HG02884 (cell line): ENCODE measurements around the gene ERRFI1.
"Not testable (repeated sequence)": the region's sequence is repeated elsewhere in the genome, so short reads cannot be mapped to it uniquely, and the experiment has no call there.

Source experiments
- ATAC-seq: cut with Tn5 transposase; IDR thresholded peaks from one replicate; pipeline ENCODE4 v1.9.1; 2021; ENCODE audit warnings: mild to moderate bottlenecking, moderate library complexity; ENCODE audit not compliant: unreplicated experiment

ERRFI1 gene, protein sequence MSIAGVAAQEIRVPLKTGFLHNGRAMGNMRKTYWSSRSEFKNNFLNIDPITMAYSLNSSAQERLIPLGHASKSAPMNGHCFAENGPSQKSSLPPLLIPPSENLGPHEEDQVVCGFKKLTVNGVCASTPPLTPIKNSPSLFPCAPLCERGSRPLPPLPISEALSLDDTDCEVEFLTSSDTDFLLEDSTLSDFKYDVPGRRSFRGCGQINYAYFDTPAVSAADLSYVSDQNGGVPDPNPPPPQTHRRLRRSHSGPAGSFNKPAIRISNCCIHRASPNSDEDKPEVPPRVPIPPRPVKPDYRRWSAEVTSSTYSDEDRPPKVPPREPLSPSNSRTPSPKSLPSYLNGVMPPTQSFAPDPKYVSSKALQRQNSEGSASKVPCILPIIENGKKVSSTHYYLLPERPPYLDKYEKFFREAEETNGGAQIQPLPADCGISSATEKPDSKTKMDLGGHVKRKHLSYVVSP

DNA sequence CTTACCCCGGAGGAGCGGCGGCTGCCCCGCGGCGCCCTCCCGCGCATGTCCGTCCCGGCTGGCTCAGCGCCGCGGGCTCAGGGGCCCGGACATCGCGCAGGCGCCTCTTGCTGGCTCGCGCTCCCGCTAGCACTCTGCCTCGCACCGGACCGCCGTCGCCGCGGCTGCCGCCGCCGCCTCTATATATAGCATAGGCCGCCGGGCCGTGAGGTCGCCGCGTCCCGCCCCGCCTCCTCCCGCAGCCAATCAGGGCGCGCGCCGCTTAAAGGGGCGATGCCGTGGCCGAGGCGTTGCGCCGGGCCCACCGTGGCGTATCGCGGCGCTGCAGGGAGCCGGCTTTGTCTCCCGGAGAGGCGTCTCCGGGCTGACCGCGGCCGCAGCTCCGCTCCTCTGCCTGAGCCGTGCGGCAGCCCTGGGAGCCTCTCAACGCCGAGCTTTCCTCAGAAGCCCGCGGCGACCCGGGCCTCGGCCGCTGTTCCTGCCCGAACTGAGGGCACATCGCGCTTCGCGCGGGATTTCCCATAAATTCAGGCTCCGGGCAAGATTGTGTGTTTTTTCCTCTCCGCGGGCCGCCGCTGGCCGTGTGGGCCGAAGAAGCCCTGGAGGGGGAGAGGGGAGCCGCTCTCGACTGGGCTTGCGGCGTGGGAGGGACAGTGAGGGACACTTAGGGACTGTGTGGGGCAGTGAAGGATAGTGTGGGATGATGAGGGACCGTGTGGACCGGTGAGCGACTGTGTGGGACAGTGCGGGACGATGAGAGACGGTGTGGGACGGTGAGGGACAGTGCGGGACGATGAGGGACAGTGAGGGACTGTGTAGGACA lies at the start of gene ERRFI1:
ERRFI1 (minus strand) TSS at position 157 of the 823 bp plus-strand sequence. CDS start 10,690 bp downstream, outside the sequence.
- peak; percentile 70 for ATAC-seq

- no peak for ATAC-seq
Measured at GRCh38 chr1:8075511-8076051, 49.5 kb upstream of the ERRFI1 start.

- ATAC-seq, result no peak
Measured at GRCh38 chr1:8073112-8073855, 47.2 kb upstream of the ERRFI1 start.

GRCh38 chr1:8070381-8070811 lies 44.3 kb upstream of the ERRFI1 start:
- ATAC-seq, result no peak

DNA sequence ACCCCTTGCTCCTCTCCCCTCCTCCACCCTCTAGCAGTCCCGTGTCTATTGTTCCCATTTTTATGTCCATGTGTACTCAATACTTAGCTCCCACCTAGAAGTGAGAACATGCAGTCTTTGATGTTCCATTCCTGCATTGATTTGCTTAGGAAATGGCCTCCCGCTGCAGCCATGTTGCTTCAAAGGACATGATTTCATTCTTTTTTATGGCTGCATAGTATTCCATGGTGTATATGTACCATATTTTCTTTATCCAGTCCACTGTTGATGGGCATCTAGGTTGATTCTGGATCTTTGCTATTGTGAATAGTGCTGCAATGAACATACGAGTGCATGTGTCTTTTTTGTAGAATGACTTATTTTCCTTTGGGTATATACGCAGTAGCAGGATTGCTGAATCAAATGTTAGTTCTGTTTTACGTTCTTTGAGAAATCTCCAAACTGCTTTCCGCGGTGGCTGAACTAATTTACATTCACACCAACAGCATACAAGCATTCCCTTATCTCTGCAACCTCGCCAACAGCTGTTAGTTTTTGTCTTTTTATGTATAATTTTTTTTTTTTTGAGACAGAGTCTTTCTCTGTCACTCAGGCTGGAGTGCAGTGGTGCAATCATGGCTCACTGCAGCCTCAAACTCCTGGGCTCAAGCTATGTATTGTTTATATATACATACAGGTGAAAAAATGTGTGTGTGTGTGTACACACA lies 43.7 kb upstream of the ERRFI1 start:
- not testable (repeated sequence) for ATAC-seq

DNA sequence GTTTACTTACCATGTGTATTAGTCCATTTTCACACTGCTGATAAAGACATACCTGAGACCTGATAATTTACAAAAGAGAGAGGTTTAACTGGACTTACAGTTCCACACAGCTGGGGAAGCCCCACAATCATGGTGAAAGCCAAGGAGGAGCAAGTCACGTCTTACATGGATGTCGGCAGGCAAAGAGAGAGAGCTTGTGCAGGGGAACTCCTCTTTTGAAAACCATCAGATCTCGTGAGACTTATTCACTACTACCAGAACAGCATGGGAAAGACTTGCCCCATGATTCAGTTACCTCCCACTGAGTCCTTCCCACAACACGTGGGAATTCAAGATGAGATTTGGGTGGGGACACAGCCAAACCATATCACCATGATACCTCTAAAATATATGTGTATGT lies 39.3 kb upstream of the ERRFI1 start:
- no peak for ATAC-seq

GRCh38 chr1:8063298-8064036 lies 37.4 kb upstream of the ERRFI1 start:
- no peak for ATAC-seq

- ATAC-seq, result no peak
Measured at GRCh38 chr1:8062861-8063260, 36.8 kb upstream of the ERRFI1 start.

GRCh38 chr1:8061673-8062386 lies 35.7 kb upstream of the ERRFI1 start:
- ATAC-seq, result no peak

DNA sequence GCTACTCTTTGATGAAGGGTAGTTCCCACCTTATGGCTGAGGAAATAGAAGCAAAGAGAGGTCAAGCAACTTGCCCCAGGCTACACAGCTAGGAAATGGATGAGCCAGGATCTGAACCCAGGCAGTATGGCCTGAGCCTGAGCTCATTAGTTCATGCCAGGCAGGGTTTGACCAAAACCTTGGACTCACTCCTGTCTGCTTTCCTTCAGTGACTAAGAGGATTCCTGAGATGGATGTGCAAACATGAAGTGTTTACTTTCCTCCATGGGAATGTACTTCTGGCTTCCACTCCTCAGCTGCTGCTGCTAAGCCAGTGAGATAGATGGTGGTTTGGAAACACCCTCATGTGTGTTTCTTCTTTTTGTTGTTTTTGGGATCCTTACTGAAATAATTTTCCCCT lies 35.1 kb upstream of the ERRFI1 start:
- no peak for ATAC-seq

DNA sequence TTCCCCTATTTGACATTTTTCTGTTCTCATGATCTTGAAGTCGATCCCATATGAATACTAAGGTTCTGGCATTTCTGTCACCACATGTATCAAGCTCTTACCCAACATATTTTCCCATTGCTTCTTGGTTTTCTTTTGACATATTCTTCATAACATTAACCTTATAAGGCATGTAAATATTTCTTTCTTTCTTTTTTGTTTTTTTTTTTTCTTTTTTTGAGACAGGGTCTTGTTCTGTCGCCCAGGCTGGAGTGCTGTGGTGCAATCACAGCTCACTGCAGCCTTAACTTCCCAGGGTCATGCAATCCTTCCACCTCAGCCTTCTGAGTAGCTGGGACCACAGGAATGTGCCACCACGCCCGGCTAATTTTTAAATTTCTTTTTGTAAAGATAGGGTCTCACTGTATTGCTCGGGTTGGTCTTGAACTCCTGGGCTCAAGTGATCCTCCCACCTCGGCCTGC lies 33.1 kb upstream of the ERRFI1 start:
- ATAC-seq, result no peak

DNA sequence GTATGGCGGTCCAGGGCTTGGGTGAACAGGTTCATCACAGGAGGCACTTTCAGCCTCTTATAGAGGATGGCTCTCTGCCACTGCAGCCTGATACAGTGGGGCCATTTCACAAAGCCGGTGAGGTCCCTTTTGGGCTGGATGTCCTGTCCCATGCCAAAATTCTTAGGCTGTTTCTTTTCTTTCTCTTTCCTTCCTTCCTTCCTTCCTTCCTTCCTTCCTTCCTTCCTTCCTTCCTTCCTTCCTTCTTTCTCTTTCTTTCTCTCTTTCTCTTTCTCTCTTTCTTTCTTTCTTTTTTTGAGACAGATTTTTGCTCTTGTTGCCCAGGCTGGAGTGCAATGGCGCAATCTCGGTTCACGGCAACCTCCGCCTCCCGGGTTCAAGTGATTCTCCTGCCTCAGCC lies 31.7 kb upstream of the ERRFI1 start:
- not testable (repeated sequence) for ATAC-seq

DNA sequence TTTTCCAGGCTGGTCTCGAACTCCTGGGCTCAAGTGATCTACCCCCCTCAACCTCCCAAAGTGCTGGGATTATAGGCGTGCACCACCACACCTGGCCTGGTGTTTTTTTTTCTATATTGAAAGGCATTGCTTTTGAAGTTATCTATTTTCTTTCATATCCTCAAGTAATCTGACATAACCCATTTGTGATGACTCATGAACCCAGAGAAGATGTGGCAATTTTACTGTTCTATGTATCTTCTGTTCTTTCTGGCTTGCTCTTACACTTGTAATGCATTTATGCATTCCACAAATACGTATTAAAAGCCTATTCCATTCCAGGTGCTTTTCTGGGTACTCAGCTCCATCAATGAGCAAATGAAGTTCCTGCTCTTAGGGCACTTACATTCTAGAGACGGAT lies 29.9 kb upstream of the ERRFI1 start:
- ATAC-seq, result no peak

- no peak for ATAC-seq
Measured at GRCh38 chr1:8053878-8054567, 27.9 kb upstream of the ERRFI1 start.

GRCh38 chr1:8051650-8052049 lies 25.5 kb upstream of the ERRFI1 start:
- ATAC-seq, result no peak

DNA sequence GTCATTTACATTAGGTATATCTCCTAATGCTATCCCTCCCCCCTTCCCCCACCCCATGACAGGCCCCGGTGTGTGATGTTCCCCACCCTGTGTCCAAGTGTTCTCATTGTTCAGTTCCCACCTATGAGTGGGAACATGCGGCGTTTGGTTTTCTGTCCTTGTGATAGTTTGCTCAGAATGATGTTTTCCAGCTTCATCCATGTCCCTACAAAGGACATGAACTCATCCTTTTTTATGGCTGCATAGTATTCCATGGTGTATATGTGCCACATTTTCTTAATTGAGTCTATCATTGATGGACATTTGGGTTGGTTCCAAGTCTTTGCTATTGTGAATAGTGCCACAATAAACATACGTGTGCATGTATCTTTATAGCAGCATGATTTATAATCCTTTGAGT lies 23.1 kb upstream of the ERRFI1 start:
- ATAC-seq, result not testable (repeated sequence)

GRCh38 chr1:8047686-8048445 lies 21.8 kb upstream of the ERRFI1 start:
- ATAC-seq, result no peak
